G401 (cell line): ENCODE results near the gene MRPL51. TPM values are rescaled to one million over a fixed set of nuclear protein-coding genes. Genes with fewer than 3 reads are reported as not detected.
"Not testable (repeated sequence)": the region's sequence is repeated elsewhere in the genome, so short reads cannot be mapped to it uniquely, and the experiment has no call there.

Experiments used
- DNase-seq: peaks from one replicate; pipeline ENCODE4 v3.0.0-alpha.2; 2015; ENCODE audit warnings: low spot score
- in situ Hi-C: cut with HindIII; loops from 2 replicates; pipeline ENCODE4 v1.10.0; 2016; ENCODE audit warnings: low sequenced_read_pairs, mixed read lengths
- total RNA-seq: library from RNA; depleted of rRNA; stranded (reverse); fragments of >200 nt; shearing (Covaris generic); gene quantifications from 2 replicates; pipeline ENCODE4 v1.2.3, GENCODE V29; 2014; rRNA removed

Gene MRPL51
- 363 and 396 TPM in 2 replicates for total RNA-seq

GRCh38 chr12:6492838-6493496, at the start of gene MRPL51:
TSS of gene MRPL51 (minus strand) at chr12:6493262. CDS start at chr12:6493136, 126 bp downstream.
- in situ Hi-C loops: no loop called here
- DNase-seq: peak; percentile 95

DNA sequence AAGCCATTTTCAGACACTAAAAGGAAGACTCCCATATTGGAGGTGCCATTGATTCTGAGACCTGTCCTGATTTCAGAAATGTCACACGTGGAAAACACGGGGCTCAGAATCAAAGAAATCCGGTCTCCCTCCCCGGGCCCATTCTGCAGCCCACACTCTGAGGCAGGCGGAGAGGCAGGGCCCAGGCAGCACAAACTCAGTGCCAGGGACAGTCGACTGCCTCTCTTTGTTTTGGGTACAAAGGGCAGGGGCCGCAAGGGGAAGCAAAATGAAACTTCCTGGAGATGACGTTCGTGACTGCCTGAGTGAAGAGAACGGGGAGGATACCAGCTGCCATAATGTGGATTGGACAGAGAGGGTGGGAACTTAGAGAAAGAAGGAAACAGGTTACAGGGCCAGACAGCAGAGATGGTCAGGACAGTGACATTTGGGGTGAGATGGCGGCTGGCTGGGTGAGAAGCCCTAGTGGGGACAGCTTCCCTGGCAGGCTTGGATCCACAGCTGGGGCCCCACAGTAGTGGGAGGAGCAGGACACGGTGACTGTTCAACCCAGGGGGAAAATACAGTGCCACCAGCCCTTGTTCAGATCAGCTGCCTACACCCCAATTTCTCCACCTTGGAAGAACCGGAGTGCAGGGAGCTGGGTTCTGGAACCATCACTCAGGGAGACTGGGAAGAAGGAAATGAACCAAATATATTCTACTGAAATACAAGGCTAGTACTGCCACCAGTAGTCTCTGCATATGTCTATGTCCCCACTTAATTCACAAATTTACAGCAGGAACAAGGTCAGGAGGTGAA, 49.3 kb upstream of the MRPL51 start:
- DNase-seq: no peak
- in situ Hi-C loops: no loop called here

GRCh38 chr12:6541371-6542165, 48.5 kb upstream of the MRPL51 start:
- in situ Hi-C loops: no loop called here
- no peak for DNase-seq

DNA sequence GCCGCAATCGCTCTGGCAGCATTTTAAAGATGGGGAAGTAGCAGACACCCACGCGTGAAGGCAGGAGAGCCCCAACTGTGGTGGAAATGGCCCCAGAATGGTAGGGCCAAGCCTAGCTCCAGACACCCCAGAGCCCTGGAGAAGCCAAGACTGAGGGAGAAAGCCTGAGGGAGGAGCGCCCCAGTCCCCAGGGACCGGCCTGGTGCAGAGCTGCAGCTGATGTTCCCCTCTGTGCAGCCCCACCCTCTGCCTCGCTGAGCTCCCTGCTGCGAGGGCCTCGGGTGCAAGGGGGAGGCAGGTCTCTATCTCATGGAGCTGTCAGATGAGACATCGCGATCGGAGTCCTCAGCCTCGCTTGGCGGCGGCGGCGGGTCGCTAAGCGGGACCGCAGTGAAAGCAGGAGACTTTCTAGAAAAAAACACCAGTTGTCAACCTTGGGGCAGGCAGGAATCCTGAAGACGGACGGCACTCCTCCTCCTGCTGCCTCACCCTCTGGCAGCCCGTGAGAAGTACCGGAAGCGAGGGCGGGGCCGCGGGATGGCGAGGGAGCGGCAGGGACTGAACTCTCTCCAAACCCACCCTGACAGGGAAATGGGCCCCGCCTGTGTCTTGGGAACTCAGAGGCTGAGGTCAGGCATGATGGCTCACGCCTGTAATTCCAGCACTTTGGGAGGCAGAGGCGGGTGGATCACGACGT, 47.3 kb upstream of the MRPL51 start:
- in situ Hi-C loops: no loop called here
- DNase-seq: no peak

DNA sequence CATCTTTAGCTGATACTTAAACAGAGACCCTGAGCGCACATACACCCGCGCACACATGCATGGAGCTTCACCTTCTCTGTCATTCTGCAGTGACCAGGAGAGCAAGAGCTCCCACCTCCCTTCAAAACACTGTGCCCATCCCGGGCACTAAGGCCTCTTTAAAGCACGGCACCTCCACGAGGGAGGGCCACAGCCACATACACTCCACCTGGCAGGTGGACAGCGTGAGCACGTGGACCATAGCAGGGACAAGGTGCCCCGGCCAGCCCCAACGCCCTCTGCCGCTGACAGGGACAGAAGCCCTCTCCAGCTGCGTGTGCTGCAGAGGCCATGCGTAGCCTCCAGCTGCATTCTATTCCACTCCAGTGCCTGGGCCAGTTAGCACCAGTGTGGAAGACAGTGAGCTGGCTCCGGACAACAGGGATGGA, 46.7 kb upstream of the MRPL51 start:
- DNase-seq: no peak
- in situ Hi-C loops: no loop called here

GRCh38 chr12:6539314-6539682, 46.2 kb upstream of the MRPL51 start:
- no peak for DNase-seq
- in situ Hi-C loops: no loop called here

- in situ Hi-C loops: no loop called here
- DNase-seq: peak; percentile 45
Observed at GRCh38 chr12:6538420-6539313, 45.6 kb upstream of the MRPL51 start.

GRCh38 chr12:6537580-6538419, 44.7 kb upstream of the MRPL51 start:
- DNase-seq: peak; percentile 84
- in situ Hi-C loops: not testable (repeated sequence)

DNA sequence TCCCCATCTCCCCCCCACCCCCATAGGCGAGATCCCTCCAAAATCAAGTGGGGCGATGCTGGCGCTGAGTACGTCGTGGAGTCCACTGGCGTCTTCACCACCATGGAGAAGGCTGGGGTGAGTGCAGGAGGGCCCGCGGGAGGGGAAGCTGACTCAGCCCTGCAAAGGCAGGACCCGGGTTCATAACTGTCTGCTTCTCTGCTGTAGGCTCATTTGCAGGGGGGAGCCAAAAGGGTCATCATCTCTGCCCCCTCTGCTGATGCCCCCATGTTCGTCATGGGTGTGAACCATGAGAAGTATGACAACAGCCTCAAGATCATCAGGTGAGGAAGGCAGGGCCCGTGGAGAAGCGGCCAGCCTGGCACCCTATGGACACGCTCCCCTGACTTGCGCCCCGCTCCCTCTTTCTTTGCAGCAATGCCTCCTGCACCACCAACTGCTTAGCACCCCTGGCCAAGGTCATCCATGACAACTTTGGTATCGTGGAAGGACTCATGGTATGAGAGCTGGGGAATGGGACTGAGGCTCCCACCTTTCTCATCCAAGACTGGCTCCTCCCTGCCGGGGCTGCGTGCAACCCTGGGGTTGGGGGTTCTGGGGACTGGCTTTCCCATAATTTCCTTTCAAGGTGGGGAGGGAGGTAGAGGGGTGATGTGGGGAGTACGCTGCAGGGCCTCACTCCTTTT, 44.0 kb upstream of the MRPL51 start:
- DNase-seq: no peak
- in situ Hi-C loops: no loop called here

- no peak for DNase-seq
- in situ Hi-C loops: no loop called here
Observed at GRCh38 chr12:6535960-6536847, 43.1 kb upstream of the MRPL51 start.

DNA sequence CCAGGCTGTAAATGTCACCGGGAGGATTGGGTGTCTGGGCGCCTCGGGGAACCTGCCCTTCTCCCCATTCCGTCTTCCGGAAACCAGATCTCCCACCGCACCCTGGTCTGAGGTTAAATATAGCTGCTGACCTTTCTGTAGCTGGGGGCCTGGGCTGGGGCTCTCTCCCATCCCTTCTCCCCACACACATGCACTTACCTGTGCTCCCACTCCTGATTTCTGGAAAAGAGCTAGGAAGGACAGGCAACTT, 42.6 kb upstream of the MRPL51 start:
- in situ Hi-C loops: no loop called here
- no peak for DNase-seq

DNA sequence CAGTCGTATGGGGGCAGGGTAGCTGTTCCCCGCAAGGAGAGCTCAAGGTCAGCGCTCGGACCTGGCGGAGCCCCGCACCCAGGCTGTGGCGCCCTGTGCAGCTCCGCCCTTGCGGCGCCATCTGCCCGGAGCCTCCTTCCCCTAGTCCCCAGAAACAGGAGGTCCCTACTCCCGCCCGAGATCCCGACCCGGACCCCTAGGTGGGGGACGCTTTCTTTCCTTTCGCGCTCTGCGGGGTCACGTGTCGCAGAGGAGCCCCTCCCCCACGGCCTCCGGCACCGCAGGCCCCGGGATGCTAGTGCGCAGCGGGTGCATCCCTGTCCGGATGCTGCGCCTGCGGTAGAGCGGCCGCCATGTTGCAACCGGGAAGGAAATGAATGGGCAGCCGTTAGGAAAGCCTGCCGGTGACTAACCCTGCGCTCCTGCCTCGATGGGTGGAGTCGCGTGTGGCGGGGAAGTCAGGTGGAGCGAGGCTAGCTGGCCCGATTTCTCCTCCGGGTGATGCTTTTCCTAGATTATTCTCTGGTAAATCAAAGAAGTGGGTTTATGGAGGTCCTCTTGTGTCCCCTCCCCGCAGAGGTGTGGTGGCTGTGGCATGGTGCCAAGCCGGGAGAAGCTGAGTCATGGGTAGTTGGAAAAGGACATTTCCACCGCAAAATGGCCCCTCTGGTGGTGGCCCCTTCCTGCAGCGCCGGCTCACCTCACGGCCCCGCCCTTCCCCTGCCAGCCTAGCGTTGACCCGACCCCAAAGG, 42.1 kb upstream of the MRPL51 start:
- DNase-seq: peak; percentile 64
- in situ Hi-C loops: no loop called here

GRCh38 chr12:6534695-6534944, 41.6 kb upstream of the MRPL51 start:
- in situ Hi-C loops: no loop called here
- DNase-seq: no peak

DNA sequence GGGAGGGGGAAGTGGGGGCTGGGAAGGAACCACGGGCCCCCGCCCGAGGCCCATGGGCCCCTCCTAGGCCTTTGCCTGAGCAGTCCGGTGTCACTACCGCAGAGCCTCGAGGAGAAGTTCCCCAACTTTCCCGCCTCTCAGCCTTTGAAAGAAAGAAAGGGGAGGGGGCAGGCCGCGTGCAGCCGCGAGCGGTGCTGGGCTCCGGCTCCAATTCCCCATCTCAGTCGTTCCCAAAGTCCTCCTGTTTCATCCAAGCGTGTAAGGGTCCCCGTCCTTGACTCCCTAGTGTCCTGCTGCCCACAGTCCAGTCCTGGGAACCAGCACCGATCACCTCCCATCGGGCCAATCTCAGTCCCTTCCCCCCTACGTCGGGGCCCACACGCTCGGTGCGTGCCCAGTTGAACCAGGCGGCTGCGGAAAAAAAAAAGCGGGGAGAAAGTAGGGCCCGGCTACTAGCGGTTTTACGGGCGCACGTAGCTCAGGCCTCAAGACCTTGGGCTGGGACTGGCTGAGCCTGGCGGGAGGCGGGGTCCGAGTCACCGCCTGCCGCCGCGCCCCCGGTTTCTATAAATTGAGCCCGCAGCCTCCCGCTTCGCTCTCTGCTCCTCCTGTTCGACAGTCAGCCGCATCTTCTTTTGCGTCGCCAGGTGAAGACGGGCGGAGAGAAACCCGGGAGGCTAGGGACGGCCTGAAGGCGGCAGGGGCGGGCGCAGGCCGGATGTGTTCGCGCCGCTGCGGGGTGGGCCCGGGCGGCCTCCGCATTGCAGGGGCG, 41.0 kb upstream of the MRPL51 start, which contains the start of gene GAPDH:
GAPDH (plus strand) TSS at position 595 of the 772 bp plus-strand sequence. CDS start 316 bp downstream, outside the sequence.
- in situ Hi-C loops: no loop called here
- peak; percentile 97 for DNase-seq

DNA sequence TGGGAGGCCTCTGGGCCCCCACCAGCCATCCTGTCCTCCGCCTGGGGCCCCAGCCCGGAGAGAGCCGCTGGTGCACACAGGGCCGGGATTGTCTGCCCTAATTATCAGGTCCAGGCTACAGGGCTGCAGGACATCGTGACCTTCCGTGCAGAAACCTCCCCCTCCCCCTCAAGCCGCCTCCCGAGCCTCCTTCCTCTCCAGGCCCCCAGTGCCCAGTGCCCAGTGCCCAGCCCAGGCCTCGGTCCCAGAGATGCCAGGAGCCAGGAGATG, 40.5 kb upstream of the MRPL51 start:
- DNase-seq: no peak
- in situ Hi-C loops: no loop called here
